Gastroesophageal sphincter (tissue), 3 donors: ENCODE data around the gene CCDC14.

ENCODE experiments used
- POLR2AphosphoS5 ChIP-seq: sonication (generic); formaldehyde crosslinking; IDR thresholded peaks from one replicate; pipeline ENCODE4 v1.6.1; 2017; ENCODE audit warnings: antibody characterized with exemption
- TF ChIP-seq, protein P1 (sequence below), 4 experiments: fragments of 200-600 bp in 2 of 4; fragments of 450-650 bp in 2 of 4; sonication (generic) in 1 of 4; IDR thresholded peaks; one replicate each; pipeline ENCODE4 v1.5.1; 2017 to 2019; ENCODE audit warnings: antibody characterized with exemption in 4 of 4, mild to moderate bottlenecking in 2 of 4, moderate library complexity in 2 of 4

DNA sequence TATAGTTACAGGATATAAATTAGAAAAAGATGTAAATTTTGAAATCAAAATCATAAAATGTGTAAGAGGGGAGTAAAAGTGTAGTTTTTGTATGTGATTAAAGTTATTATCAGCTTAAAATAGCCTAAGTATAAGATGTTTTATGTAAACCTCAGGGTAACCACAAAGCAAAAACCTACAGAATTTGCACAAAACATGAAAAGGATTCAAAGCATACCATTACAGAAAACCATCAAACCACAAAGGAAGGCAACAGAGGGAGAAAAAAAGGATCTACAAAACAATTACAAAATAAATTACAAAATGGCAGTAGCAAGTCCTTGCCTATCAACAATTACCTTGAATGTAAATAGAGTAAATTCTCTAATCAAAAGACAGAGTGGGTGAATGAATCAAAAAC, 40.2 kb downstream of the CCDC14 start:
- no peak for TF ChIP-seq POLR2AphosphoS5
- TF ChIP-seq, protein P1, sequence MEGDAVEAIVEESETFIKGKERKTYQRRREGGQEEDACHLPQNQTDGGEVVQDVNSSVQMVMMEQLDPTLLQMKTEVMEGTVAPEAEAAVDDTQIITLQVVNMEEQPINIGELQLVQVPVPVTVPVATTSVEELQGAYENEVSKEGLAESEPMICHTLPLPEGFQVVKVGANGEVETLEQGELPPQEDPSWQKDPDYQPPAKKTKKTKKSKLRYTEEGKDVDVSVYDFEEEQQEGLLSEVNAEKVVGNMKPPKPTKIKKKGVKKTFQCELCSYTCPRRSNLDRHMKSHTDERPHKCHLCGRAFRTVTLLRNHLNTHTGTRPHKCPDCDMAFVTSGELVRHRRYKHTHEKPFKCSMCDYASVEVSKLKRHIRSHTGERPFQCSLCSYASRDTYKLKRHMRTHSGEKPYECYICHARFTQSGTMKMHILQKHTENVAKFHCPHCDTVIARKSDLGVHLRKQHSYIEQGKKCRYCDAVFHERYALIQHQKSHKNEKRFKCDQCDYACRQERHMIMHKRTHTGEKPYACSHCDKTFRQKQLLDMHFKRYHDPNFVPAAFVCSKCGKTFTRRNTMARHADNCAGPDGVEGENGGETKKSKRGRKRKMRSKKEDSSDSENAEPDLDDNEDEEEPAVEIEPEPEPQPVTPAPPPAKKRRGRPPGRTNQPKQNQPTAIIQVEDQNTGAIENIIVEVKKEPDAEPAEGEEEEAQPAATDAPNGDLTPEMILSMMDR (IDR thresholded peaks at IDR 0.05) = no peak
